ENCODE measurements around the gene CD44.

DNA sequence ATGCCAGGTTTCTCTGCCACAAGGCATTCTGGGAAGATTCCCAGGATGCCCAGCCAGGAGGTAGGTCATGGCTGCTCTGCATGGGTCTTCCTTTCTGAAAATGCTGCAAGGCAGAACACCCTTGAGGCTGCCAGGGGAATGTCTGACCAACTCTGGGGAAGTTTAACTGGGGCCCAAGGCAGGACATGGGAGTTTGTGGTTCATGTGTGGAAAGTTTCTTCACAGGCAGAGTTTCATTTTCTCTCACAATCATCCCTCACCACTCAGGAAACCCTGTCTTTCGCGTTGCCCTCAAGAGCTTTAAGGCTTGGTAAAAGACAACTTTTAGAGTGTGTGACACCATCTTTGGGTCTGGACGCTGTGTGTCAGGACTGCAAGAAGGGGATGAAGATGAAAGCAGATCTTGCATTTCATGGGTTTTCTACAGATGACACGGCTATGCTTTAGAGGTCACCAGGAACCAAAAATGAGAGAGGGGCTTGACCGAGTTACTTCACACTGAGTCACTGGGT lies 133.5 kb downstream of the CD44 start:
- TF ChIP-seq, protein P1, sequence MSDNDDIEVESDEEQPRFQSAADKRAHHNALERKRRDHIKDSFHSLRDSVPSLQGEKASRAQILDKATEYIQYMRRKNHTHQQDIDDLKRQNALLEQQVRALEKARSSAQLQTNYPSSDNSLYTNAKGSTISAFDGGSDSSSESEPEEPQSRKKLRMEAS (IDR thresholded peaks at IDR 0.05): no peak
- no peak for TF ChIP-seq USF2 (IDR thresholded peaks at IDR 0.05)

Measured in A549 (cell line).